ENCODE measurements around the gene PPRC1. TPM values are rescaled to one million over a fixed set of nuclear protein-coding genes. Genes with fewer than 3 reads are reported as not detected.
A peak's percentile ranks its signal among the peaks of the same experiment; 100 is the strongest.

The PPRC1 gene
- total RNA-seq, 1 donor from 2014 or later = 32.7 TPM

- H3K27ac ChIP-seq = no peak overlapping the region
- peaks cover 43% of the 10 kb centered on the region for H3K4me1 ChIP-seq
- H3K27me3 ChIP-seq (ENCODE audit: low read depth) = no peaks in the 10 kb centered on the region
- TF ChIP-seq, protein P1, sequence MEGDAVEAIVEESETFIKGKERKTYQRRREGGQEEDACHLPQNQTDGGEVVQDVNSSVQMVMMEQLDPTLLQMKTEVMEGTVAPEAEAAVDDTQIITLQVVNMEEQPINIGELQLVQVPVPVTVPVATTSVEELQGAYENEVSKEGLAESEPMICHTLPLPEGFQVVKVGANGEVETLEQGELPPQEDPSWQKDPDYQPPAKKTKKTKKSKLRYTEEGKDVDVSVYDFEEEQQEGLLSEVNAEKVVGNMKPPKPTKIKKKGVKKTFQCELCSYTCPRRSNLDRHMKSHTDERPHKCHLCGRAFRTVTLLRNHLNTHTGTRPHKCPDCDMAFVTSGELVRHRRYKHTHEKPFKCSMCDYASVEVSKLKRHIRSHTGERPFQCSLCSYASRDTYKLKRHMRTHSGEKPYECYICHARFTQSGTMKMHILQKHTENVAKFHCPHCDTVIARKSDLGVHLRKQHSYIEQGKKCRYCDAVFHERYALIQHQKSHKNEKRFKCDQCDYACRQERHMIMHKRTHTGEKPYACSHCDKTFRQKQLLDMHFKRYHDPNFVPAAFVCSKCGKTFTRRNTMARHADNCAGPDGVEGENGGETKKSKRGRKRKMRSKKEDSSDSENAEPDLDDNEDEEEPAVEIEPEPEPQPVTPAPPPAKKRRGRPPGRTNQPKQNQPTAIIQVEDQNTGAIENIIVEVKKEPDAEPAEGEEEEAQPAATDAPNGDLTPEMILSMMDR (IDR thresholded peaks at IDR 0.05) = no peak
- ATAC-seq = no peak
- H3K36me3 ChIP-seq = peaks cover 54% of the 10 kb centered on the region
- intact Hi-C loops (cut with DNase I) = no loop called here
- DNase-seq = no peak
- H3K4me3 ChIP-seq = no peak overlapping the region
- no peaks in the 10 kb centered on the region for H3K9me3 ChIP-seq
Measured at GRCh38 chr10:102111276-102111675, 21.6 kb upstream of the PPRC1 start.

- ATAC-seq (no peak), DNase-seq (no peak)
- Histone ChIP-seq H3K27ac (no peak overlapping the region), H3K4me1 (peaks cover 53% of the 10 kb centered on the region), H3K9me3 (no peaks in the 10 kb centered on the region), H3K36me3 (peaks cover 44% of the 10 kb centered on the region), H3K27me3 (ENCODE audit: low read depth) (no peaks in the 10 kb centered on the region), H3K4me3 (no peak overlapping the region)
- TF ChIP-seq, protein P1 (IDR thresholded peaks at IDR 0.05) = peak; percentile 8
- intact Hi-C loops (cut with DNase I) = no loop called here
Measured at GRCh38 chr10:102112210-102112817, 20.5 kb upstream of the PPRC1 start.

GRCh38 chr10:102113261-102113955, 19.4 kb upstream of the PPRC1 start:
- H3K4me1 ChIP-seq = peaks cover 64% of the 10 kb centered on the region
- DNase-seq = no peak

DNA sequence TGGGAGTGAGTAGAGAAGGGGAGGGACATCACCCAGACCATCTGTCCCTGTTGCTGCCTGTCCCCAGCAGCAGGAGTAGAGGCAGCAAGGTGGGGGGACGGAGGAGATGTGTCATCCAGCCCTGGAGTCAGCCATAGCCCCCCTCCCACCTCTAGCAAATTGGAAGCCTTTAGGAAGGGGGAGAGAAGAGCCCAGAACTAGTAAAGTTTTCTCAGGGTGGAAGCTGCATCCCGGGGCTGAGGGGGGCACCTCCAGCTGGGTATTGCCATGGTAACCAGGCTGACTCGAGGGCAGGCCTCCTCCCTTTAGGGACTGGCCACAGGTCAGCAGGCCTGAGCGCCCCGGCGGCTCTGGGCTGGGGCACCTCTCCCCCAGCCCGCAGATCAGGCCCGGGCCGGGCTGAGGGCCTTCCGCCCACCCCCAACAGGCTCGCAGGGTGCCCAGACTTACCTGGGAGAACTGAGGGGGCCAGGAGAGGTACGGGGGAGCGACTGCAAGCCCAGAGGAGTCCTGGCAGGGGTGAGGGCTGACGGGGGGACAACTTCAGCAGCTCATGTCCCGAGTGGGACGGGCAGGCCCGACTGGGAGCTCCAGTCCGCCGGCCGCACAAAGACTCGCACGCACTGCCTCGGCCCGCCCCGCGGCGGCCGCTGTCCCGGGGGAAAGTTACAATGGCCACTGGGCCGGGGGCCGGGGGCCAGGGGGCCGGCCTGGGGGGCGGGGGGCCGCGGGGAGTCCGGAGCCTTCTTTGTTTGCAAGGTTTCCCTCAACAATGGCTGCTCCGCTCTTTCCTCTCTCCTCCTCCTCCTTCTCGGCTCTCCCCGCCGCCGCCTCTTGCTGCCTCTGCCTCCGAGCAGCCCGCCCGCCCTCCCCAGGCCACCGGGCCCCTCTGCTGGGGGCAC, 18.6 kb upstream of the PPRC1 start:
- peaks cover 72% of the 10 kb centered on the region for H3K4me1 ChIP-seq
- DNase-seq (no peak), ATAC-seq (peak; percentile 10 to 20)

More at GRCh38 chr10:102113261-102113955, 19.4 kb upstream of the PPRC1 start:
- TF ChIP-seq, protein P1 (IDR thresholded peaks at IDR 0.05) = no peak
- intact Hi-C loops (cut with DNase I) = no loop called here
- Histone ChIP-seq H3K4me3 (peak overlapping the region; percentile 74), H3K27ac (peak overlapping the region; percentile 82), H3K36me3 (peaks cover 33% of the 10 kb centered on the region), H3K27me3 (ENCODE audit: low read depth) (no peaks in the 10 kb centered on the region), H3K9me3 (no peaks in the 10 kb centered on the region)
- no peak for ATAC-seq

More for the DNA sequence above, 18.6 kb upstream of the PPRC1 start:
- Histone ChIP-seq H3K4me3 (peak overlapping the region; percentile 74), H3K9me3 (no peaks in the 10 kb centered on the region), H3K36me3 (peaks cover 25% of the 10 kb centered on the region), H3K27me3 (ENCODE audit: low read depth) (no peaks in the 10 kb centered on the region), H3K27ac (peak overlapping the region; percentile 82)
- intact Hi-C loops (cut with DNase I) = no loop called here
- TF ChIP-seq, protein P1 (IDR thresholded peaks at IDR 0.05) = no peak
